SK-N-SH treated with all-trans-retinoic acid at 6 μM for 48 hours (cell line): ENCODE measurements around the gene PACC1.

Source experiments
- ATAC-seq: fragments of 200-7000 bp; cut with Tn5 transposase; 3 replicates; pipeline ENCODE4 v1.9.1; 2020; ENCODE audit warnings: mild to moderate bottlenecking, moderate library complexity
- ARNTL ChIP-seq: fragments of 450-650 bp; formaldehyde crosslinking; IDR thresholded peaks from 2 replicates; pipeline ENCODE4 v1.5.0; 2020; ENCODE audit warnings: low read depth, mild to moderate bottlenecking, moderate library complexity, borderline replicate concordance
- BACH2 ChIP-seq: fragments of 250-450 bp; sonication (Bioruptor Pico); IDR thresholded peaks from 2 replicates; pipeline ENCODE4 v1.9.0; 2021; ENCODE audit warnings: mild to moderate bottlenecking, borderline replicate concordance
- CREB5 ChIP-seq: fragments of 250-450 bp; sonication (Bioruptor Pico); IDR thresholded peaks from 2 replicates; pipeline ENCODE4 v1.5.1; 2020; ENCODE audit warnings: low read depth, mild to moderate bottlenecking, moderate library complexity
- CSDC2 ChIP-seq: fragments of 250-450 bp; sonication (Bioruptor Pico); IDR thresholded peaks from 2 replicates; pipeline ENCODE4 v1.5.0; 2020; ENCODE audit warnings: mild to moderate bottlenecking, moderate library complexity
- CSRNP3 ChIP-seq: fragments of 250-450 bp; sonication (Bioruptor Pico); IDR thresholded peaks from 2 replicates; pipeline ENCODE4 v1.5.1; 2021; ENCODE audit warnings: mild to moderate bottlenecking, moderate library complexity
- ESRRG ChIP-seq: fragments of 250-450 bp; sonication (Bioruptor Pico); IDR thresholded peaks from 2 replicates; pipeline ENCODE4 v1.6.1; 2021; ENCODE audit warnings: mild to moderate bottlenecking
- GLIS3 ChIP-seq: fragments of 250-450 bp; sonication (Bioruptor Pico); IDR thresholded peaks from 2 replicates; pipeline ENCODE4 v1.5.0; 2020; ENCODE audit warnings: mild to moderate bottlenecking, moderate library complexity
- ISL1 ChIP-seq: fragments of 250-450 bp; sonication (Bioruptor Pico); IDR thresholded peaks from 2 replicates; pipeline ENCODE4 v2.1.2; 2022; ENCODE audit warnings: mild to moderate bottlenecking, moderate library complexity
- OSR1 ChIP-seq: fragments of 250-450 bp; sonication (Bioruptor Pico); IDR thresholded peaks from 2 replicates; pipeline ENCODE4 v1.8.0; 2022; ENCODE audit warnings: moderate library complexity, mild to moderate bottlenecking, inconsistent platforms
- PATZ1 ChIP-seq: fragments of 250-450 bp; sonication (Bioruptor Pico); IDR thresholded peaks from 2 replicates; pipeline ENCODE4 v1.8.0; 2020; ENCODE audit warnings: mild to moderate bottlenecking, moderate library complexity, borderline replicate concordance
- PPARA ChIP-seq: fragments of 250-450 bp; sonication (Bioruptor Pico); IDR thresholded peaks from 2 replicates; pipeline ENCODE4 v1.5.0; 2020; ENCODE audit warnings: mild to moderate bottlenecking, borderline replicate concordance
- RARB ChIP-seq: fragments of 250-450 bp; sonication (Bioruptor Pico); IDR thresholded peaks from 2 replicates; pipeline ENCODE4 v1.8.0; 2021; ENCODE audit warnings: mild to moderate bottlenecking, moderate library complexity
- SNAI2 ChIP-seq: fragments of 250-450 bp; sonication (Bioruptor Pico); IDR thresholded peaks from 2 replicates; pipeline ENCODE4 v1.5.0; 2020; ENCODE audit warnings: mild to moderate bottlenecking, moderate library complexity
- TCF4 ChIP-seq: fragments of 250-450 bp; sonication (Bioruptor Pico); IDR thresholded peaks from 2 replicates; pipeline ENCODE4 v1.8.0; 2021; ENCODE audit warnings: mild to moderate bottlenecking, moderate library complexity, borderline replicate concordance
- TOX ChIP-seq: fragments of 250-450 bp; sonication (Bioruptor Pico); IDR thresholded peaks from 2 replicates; pipeline ENCODE4 v1.8.0; 2021; ENCODE audit warnings: mild to moderate bottlenecking, moderate library complexity, borderline replicate concordance
- ZC3H10 ChIP-seq: fragments of 250-450 bp; sonication (Bioruptor Pico); IDR thresholded peaks from 2 replicates; pipeline ENCODE4 v1.5.1; 2021; ENCODE audit warnings: mild to moderate bottlenecking, moderate library complexity
- ZFP3 ChIP-seq: fragments of 250-450 bp; sonication (Bioruptor Pico); IDR thresholded peaks from 2 replicates; pipeline ENCODE4 v1.5.0; 2020; ENCODE audit warnings: mild to moderate bottlenecking, moderate library complexity
- ZFP30 ChIP-seq: fragments of 450-650 bp; formaldehyde crosslinking; IDR thresholded peaks from 2 replicates; pipeline ENCODE4 v1.5.0; 2022; ENCODE audit warnings: mild to moderate bottlenecking, moderate library complexity
- ZNF565 ChIP-seq: fragments of 450-650 bp; formaldehyde crosslinking; conservative IDR thresholded peaks from 2 replicates; pipeline ENCODE4 v1.5.0; 2020; ENCODE audit warnings: low read depth, mild to moderate bottlenecking, moderate library complexity
- ZNF8 ChIP-seq: fragments of 450-650 bp; formaldehyde crosslinking; IDR thresholded peaks from 2 replicates; pipeline ENCODE4 v1.5.0; 2020; ENCODE audit warnings: mild to moderate bottlenecking, moderate library complexity
- TF ChIP-seq, protein P1 (sequence below): fragments of 250-450 bp; sonication (Bioruptor Pico); IDR thresholded peaks from 2 replicates; pipeline ENCODE4 v1.5.0; 2020; ENCODE audit warnings: mild to moderate bottlenecking, moderate library complexity
- TF ChIP-seq, protein P2 (sequence below): fragments of 250-450 bp; sonication (Bioruptor Pico); IDR thresholded peaks from 2 replicates; pipeline ENCODE4 v1.8.0; 2021; ENCODE audit warnings: low read depth, mild to moderate bottlenecking, moderate library complexity, borderline replicate concordance

PACC1 gene

DNA sequence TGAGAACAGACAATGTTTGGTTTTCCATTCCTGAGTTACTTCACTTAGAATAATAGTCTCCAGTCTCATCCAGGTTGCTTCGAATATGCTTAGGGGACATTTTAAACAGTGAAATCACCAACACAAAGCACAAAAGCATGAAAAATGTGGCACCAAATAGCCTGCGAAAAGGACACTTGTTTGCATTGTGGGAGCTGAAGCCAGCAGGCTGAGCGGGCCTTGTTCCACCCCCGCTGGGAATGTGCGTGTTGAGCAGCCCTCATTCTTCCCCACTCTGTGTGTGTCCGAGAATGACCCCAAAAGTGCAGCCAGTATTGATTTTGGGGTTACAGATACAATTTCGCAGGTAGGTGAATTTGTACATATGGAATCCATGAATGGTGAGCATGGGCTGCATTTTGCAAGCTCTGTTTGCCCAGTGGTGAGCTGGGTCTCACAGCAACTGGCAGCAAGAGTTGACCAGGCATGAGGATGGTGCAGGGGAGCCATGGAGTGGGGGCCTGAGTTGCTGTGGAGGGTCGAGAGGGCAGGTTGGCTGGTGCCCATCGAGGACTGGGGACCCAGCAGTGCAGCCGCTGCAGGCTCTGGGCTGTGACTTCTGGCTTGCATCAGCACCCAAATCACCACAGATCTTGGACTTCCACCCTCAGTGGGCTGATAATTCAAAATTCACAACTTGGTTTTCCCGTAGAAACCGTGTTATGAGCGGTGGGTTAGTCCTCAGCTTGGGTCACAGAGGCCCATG lies 47.4 kb upstream of the PACC1 start:
- no peak for ATAC-seq
- TF ChIP-seq OSR1 (CRISPR knock-in tag) (no peak), TOX (CRISPR knock-in tag) (no peak), ESRRG (CRISPR knock-in tag) (no peak), ZC3H10 (no peak), SNAI2 (CRISPR knock-in tag) (no peak)
- TF ChIP-seq, protein P1, sequence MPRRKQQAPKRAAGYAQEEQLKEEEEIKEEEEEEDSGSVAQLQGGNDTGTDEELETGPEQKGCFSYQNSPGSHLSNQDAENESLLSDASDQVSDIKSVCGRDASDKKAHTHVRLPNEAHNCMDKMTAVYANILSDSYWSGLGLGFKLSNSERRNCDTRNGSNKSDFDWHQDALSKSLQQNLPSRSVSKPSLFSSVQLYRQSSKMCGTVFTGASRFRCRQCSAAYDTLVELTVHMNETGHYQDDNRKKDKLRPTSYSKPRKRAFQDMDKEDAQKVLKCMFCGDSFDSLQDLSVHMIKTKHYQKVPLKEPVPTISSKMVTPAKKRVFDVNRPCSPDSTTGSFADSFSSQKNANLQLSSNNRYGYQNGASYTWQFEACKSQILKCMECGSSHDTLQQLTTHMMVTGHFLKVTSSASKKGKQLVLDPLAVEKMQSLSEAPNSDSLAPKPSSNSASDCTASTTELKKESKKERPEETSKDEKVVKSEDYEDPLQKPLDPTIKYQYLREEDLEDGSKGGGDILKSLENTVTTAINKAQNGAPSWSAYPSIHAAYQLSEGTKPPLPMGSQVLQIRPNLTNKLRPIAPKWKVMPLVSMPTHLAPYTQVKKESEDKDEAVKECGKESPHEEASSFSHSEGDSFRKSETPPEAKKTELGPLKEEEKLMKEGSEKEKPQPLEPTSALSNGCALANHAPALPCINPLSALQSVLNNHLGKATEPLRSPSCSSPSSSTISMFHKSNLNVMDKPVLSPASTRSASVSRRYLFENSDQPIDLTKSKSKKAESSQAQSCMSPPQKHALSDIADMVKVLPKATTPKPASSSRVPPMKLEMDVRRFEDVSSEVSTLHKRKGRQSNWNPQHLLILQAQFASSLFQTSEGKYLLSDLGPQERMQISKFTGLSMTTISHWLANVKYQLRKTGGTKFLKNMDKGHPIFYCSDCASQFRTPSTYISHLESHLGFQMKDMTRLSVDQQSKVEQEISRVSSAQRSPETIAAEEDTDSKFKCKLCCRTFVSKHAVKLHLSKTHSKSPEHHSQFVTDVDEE (CRISPR knock-in tag): no peak
- TF ChIP-seq, all 23 proteins: peak for 0

DNA sequence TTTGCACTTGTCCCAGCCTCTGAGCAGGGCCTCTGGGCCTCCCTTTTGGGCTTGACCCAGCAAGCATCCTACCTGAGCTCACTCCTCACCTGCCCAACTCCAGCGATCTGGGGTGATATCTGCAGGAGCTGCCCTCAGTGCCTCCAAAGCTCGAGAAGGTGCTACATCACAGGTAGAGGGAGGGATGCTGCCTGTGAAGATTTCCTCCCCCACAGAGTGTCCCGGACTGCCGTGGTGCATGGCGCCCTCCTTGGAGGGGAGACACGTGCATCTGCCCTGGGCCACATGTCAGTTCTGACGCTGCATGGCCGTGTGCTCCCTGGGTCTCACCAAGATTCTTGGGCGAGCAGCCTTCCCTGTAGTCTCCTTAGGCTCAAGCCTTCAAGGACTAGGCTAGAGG lies 45.7 kb upstream of the PACC1 start:
- ATAC-seq: no peak
- TF ChIP-seq ZNF8 (no peak), CSRNP3 (CRISPR knock-in tag) (no peak), ZFP30 (CRISPR knock-in tag) (no peak), ISL1 (CRISPR knock-in tag) (no peak), RARB (CRISPR knock-in tag) (no peak), ZC3H10 (no peak), PPARA (no peak), TOX (CRISPR knock-in tag) (no peak), PATZ1 (CRISPR knock-in tag) (no peak), GLIS3 (CRISPR knock-in tag) (no peak)
- TF ChIP-seq, protein P1 (CRISPR knock-in tag): no peak
- TF ChIP-seq, protein P2, sequence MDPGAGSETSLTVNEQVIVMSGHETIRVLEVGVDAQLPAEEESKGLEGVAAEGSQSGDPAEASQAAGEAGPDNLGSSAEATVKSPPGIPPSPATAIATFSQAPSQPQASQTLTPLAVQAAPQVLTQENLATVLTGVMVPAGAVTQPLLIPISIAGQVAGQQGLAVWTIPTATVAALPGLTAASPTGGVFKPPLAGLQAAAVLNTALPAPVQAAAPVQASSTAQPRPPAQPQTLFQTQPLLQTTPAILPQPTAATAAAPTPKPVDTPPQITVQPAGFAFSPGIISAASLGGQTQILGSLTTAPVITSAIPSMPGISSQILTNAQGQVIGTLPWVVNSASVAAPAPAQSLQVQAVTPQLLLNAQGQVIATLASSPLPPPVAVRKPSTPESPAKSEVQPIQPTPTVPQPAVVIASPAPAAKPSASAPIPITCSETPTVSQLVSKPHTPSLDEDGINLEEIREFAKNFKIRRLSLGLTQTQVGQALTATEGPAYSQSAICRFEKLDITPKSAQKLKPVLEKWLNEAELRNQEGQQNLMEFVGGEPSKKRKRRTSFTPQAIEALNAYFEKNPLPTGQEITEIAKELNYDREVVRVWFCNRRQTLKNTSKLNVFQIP (CRISPR knock-in tag): no peak

DNA sequence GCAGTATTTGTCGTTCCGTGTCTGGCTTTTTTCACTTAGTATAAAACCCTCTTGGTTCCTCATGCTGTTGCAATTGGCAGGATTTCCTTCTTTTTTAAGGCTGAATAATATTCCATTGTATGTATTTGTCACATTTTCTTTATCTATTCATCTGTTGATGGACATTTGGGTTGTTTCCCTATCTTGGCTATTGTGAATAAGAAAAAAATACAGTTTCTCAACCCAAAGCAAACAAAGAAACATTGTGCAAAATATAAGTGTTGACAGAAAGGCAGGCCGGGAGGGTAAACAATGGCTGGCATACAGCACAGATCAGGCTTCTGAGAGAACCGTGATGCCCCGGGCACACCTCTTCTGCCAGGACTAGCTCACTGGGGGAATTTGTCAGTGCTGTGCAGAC lies 45.0 kb upstream of the PACC1 start:
- ATAC-seq: no peak
- TF ChIP-seq TCF4 (CRISPR knock-in tag): no peak
- TF ChIP-seq CSDC2 (CRISPR knock-in tag): no peak
- TF ChIP-seq TOX (CRISPR knock-in tag): no peak
- TF ChIP-seq, protein P1 (CRISPR knock-in tag): no peak
- no peak for TF ChIP-seq ZNF565
- TF ChIP-seq BACH2 (CRISPR knock-in tag): no peak
- no peak for TF ChIP-seq ZC3H10
- TF ChIP-seq ARNTL (CRISPR knock-in tag): no peak
- TF ChIP-seq ZFP3 (CRISPR knock-in tag): no peak
- TF ChIP-seq GLIS3 (CRISPR knock-in tag): no peak
- TF ChIP-seq CREB5 (CRISPR knock-in tag): no peak
- no peak for TF ChIP-seq PPARA
- no peak for TF ChIP-seq ZNF8
- TF ChIP-seq ZFP30 (CRISPR knock-in tag): no peak
- no peak for TF ChIP-seq SNAI2 (CRISPR knock-in tag)
